HepG2 (cell line): ENCODE data around the gene GALP. TPM values are rescaled to one million over a fixed set of nuclear protein-coding genes. Genes with fewer than 3 reads are reported as not detected.

Source experiments
- ATAC-seq: fragments of 200-7000 bp; cut with Tn5 transposase; 3 replicates; pipeline ENCODE4 v1.9.1; 2020; ENCODE audit warnings: mild to moderate bottlenecking, moderate library complexity
- BruUV-seq: library from RNA; stranded (reverse); fragments of 400-500 nt; replicated peaks from 2 replicates; lab custom pipeline; 2021; lab: Mats Ljungman, UMichigan
- CTCF ChIA-PET: fragments of 300-600 bp; formaldehyde crosslinking; extraction: SDS; loops from one replicate; lab custom pipeline; 2021; ENCODE audit warnings: low total read pairs, inconsistent platforms, low intra/inter-chr PET ratio; lab: Yijun Ruan, JAX
- POLR2A ChIA-PET: fragments of 350-600 bp; sonication (Branson Sonifier 250); formaldehyde crosslinking; loops from one replicate; lab custom pipeline; 2020; ENCODE audit warnings: antibody characterized with exemption, inconsistent platforms; lab: Yijun Ruan, JAX
- DNase-seq: peaks from one replicate; pipeline ENCODE4 v3.0.0-alpha.2; 2015; ENCODE audit warnings: low spot score
- FAIRE-seq: peaks from 3 replicates; lab custom pipeline; 2011; peaks lifted over from hg19 to GRCh38; lab: Jason Lieb, UNC
- H2AFZ ChIP-seq: one replicate; pipeline ENCODE4 v1.6.1; 2011; ENCODE audit warnings: low read length, inconsistent platforms
- H3K27ac ChIP-seq: fragments of 300-600 bp; 3 replicates; pipeline ENCODE4 v1.8.0; 2011; ENCODE audit warnings: mixed run types, mild to moderate bottlenecking, mixed read lengths, low read length, inconsistent platforms; ENCODE audit not compliant: insufficient read depth; ENCODE audit errors: extremely low read length
- H3K27me3 ChIP-seq, 2 experiments: fragments of 200-600 bp in 1 of 2; 2 replicates in 1 of 2; 3 replicates in 1 of 2; pipeline versions ENCODE4 v1.6.0 to v1.8.0; 2011; ENCODE audit warnings: low read length in 2 of 2, mild to moderate bottlenecking in 2 of 2, moderate library complexity in 2 of 2, inconsistent platforms in 1 of 2; ENCODE audit not compliant: insufficient read depth in 2 of 2, control insufficient read depth in 1 of 2
- H3K36me3 ChIP-seq, 2 experiments: fragments of 200-600 bp in 1 of 2; replicated peaks in 1 of 2; 2 replicates in 1 of 2; 3 replicates in 1 of 2; pipeline versions ENCODE4 v1.5.1 to v1.8.0; 2011; ENCODE audit warnings: low read length in 2 of 2, inconsistent platforms in 1 of 2; ENCODE audit not compliant: insufficient read depth in 2 of 2, control insufficient read depth in 1 of 2
- H3K4me1 ChIP-seq: 2 replicates; pipeline ENCODE4 v1.5.1; 2012; ENCODE audit warnings: low read length, inconsistent platforms; ENCODE audit not compliant: insufficient read depth
- H3K4me2 ChIP-seq: 2 replicates; pipeline ENCODE4 v1.6.0; 2011; ENCODE audit warnings: low read depth, low read length, inconsistent platforms
- H3K4me3 ChIP-seq, 3 experiments: fragments of 200-600 bp in 1 of 3; sonication (generic), shearing (Covaris generic) in 1 of 3; replicated peaks in 1 of 3; 2 replicates each; pipeline ENCODE4 v1.5.1; 2011 to 2016; ENCODE audit warnings: low read length in 3 of 3, inconsistent platforms in 2 of 3, low read depth in 2 of 3, mild to moderate bottlenecking in 2 of 3, control low read depth in 1 of 3, mixed read lengths in 1 of 3; ENCODE audit not compliant: insufficient read depth in 1 of 3
- H3K79me2 ChIP-seq: one replicate; pipeline ENCODE4 v1.6.1; 2011; ENCODE audit warnings: low read length, inconsistent platforms; ENCODE audit not compliant: insufficient read depth
- H3K9ac ChIP-seq: 2 replicates; pipeline ENCODE4 v1.6.0; 2011; ENCODE audit warnings: mild to moderate bottlenecking, low read depth, low read length, inconsistent platforms; ENCODE audit not compliant: insufficient read depth
- H3K9me3 ChIP-seq: 2 replicates; pipeline ENCODE4 v1.5.1; 2012; ENCODE audit warnings: mild to moderate bottlenecking, low read length
- H4K20me1 ChIP-seq: 2 replicates; pipeline ENCODE4 v1.6.0; 2011; ENCODE audit warnings: inconsistent platforms, mild to moderate bottlenecking, low read length, moderate library complexity; ENCODE audit not compliant: insufficient read depth
- ELF3 ChIP-seq: IDR thresholded peaks from 2 replicates; pipeline ENCODE4 v1.6.1; 2016; ENCODE audit warnings: missing genetic modification reagents, missing compliant biosample characterization
- FOSL1 ChIP-seq: sonication (generic); formaldehyde crosslinking; IDR thresholded peaks from 2 replicates; pipeline ENCODE4 v1.9.0; 2021; ENCODE audit warnings: missing genetic modification reagents, borderline replicate concordance
- FOXP1 ChIP-seq, 2 experiments: fragments of 450-650 bp in 1 of 2; IDR thresholded peaks; 2 replicates each; pipeline ENCODE4 v1.6.1; 2017 to 2018; ENCODE audit warnings: antibody characterized with exemption in 1 of 2
- GABPA ChIP-seq, 2 experiments: IDR thresholded peaks; 2 replicates each; pipeline ENCODE4 v1.6.1; 2011 to 2016; ENCODE audit warnings: low read depth in 2 of 2, low read length in 1 of 2, missing biosample characterization in 1 of 2, missing genetic modification characterization in 1 of 2
- MTA3 ChIP-seq: sonication (generic); formaldehyde crosslinking; IDR thresholded peaks from 2 replicates; pipeline ENCODE4 v1.4.0; 2020; ENCODE audit warnings: missing genetic modification reagents
- NFATC3 ChIP-seq: sonication (generic); formaldehyde crosslinking; IDR thresholded peaks from 2 replicates; pipeline ENCODE4 v1.5.1; 2020; ENCODE audit warnings: mild to moderate bottlenecking, missing genetic modification reagents
- NR2F2 ChIP-seq: IDR thresholded peaks from 2 replicates; pipeline ENCODE4 v1.6.1; 2012; ENCODE audit warnings: low read depth, inconsistent platforms, borderline replicate concordance
- RARA ChIP-seq: IDR thresholded peaks from 2 replicates; pipeline ENCODE4 v1.6.1; 2016; ENCODE audit warnings: missing genetic modification reagents, missing compliant biosample characterization
- THRA ChIP-seq: sonication (generic); formaldehyde crosslinking; IDR thresholded peaks from 2 replicates; pipeline ENCODE4 v1.4.0; 2020; ENCODE audit warnings: missing genetic modification reagents, borderline replicate concordance
- ZNF124 ChIP-seq: sonication (generic); formaldehyde crosslinking; IDR thresholded peaks from 2 replicates; pipeline ENCODE4 v1.4.0; 2020; ENCODE audit warnings: missing genetic modification reagents
- ZNF224 ChIP-seq: sonication (generic); formaldehyde crosslinking; IDR thresholded peaks from 2 replicates; pipeline ENCODE4 v1.5.0; 2020; ENCODE audit warnings: mild to moderate bottlenecking, missing genetic modification reagents
- ZNF383 ChIP-seq: sonication (generic); formaldehyde crosslinking; IDR thresholded peaks from 2 replicates; pipeline ENCODE4 v1.4.0; 2020; ENCODE audit warnings: missing genetic modification reagents, mild to moderate bottlenecking, borderline replicate concordance
- ZNF709 ChIP-seq: sonication (generic); formaldehyde crosslinking; IDR thresholded peaks from 2 replicates; pipeline ENCODE4 v1.5.0; 2020; ENCODE audit warnings: mild to moderate bottlenecking, missing genetic modification reagents
- WGBS: methylation state at CpG from one replicate; pipeline ENCODE4 v1.1.6; 2017; ENCODE audit warnings: low lambda C conversion rate; 5-methylcytosine and 5-hydroxymethylcytosine counted together
- in situ Hi-C: cut with HindIII; loops from 2 replicates; pipeline ENCODE4 v1.10.0; 2017; ENCODE audit warnings: low pct_unique_long_range_greater_than_20kb; ENCODE audit not compliant: extremely low pct_ligation_motif_present
- intact Hi-C: fragments of 100-400 bp; cut with micrococcal nuclease; formaldehyde crosslinking; loops from one replicate; pipeline ENCODE4 v1.10.0; 2022; ENCODE audit not compliant: unreplicated experiment
- polyA plus RNA-seq, 8 experiments: library from polyadenylated mRNA; depleted of rRNA in 3 of 8; stranded (reverse) in 7 of 8; unstranded in 1 of 8; fragments of >200 nt; fragmentation: Illumina TruSeq in 4 of 8; extraction: Trizol in 4 of 8; gene quantifications; 2 replicates each; pipeline versions ENCODE4 v1.2.1 to v1.2.3, GENCODE V29; 2011 to 2016; ENCODE audit warnings: low read depth in 4 of 8, missing spikeins in 1 of 8, mixed read lengths in 1 of 8; ENCODE audit not compliant: insufficient read depth in 1 of 8
- total RNA-seq, 5 experiments: library from RNA; depleted of rRNA; stranded (reverse); fragments of >200 nt; fragmentation: Illumina TruSeq; extraction: Trizol; gene quantifications; 2 replicates each; pipeline ENCODE4 v1.2.3, GENCODE V29; 2016; ENCODE audit warnings: low read depth in 1 of 5

The GALP gene
- total and polyA plus RNA-seq, 2 of the 13 experiments (the other 11 are each of a cell fraction or from before 2014, with no cell fraction given), result not detected

DNA sequence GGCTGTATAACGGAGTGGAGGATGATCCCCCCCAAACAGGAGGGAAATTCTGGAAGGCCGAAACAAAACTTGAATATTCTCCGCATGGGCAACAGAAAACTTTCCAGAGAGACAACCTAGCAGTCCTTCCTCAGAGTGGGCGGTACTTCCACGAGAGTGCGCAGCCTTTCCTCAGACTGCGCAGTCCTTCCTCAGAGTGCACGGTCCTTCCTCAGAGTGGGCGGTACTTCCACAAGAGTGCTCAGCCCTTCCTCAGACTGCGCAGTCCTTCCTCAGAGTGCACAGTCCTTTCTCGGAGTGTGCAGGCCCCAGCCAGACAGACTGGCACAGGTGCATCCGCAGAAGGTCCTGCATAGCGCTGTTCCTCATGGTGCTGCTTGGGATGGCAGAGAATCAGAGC is 12.7 kb upstream of the GALP start:
- no peak for DNase-seq
- H3K27me3 ChIP-seq, result no peaks in the 10 kb centered on the region
- 90% methylated on average over 9 of the region's 13 CpGs for WGBS
- no peak overlapping the region for H3K27ac ChIP-seq
- no peaks in the 10 kb centered on the region for H3K79me2 ChIP-seq
- TF ChIP-seq GABPA (IDR thresholded peaks at IDR 0.05; ENCODE audit: low read depth, low read length), result 0 out of 2 replicates have a peak, but pooled peaks have one; percentile 9
- TF ChIP-seq GABPA (CRISPR knock-in tag; IDR thresholded peaks at IDR 0.05; ENCODE audit: low read depth), result no peak
- TF ChIP-seq FOXP1 (IDR thresholded peaks at IDR 0.05), result no peak
- no peak for TF ChIP-seq FOXP1 (CRISPR knock-in tag; IDR thresholded peaks at IDR 0.05)
- TF ChIP-seq, all 625 proteins: peak for 1
- in situ Hi-C loops (loop anchor here (5.0 kb wide), 1 partner anchor 66 kb away; no protein-coding TSS in a partner anchor), intact Hi-C loops (no loop called here)
- TSS peak; percentile 28 for BruUV-seq
- ChIA-PET POLR2A (no interaction called here), CTCF (no interaction called here)
- peaks cover 7% of the 10 kb centered on the region for H3K4me1 ChIP-seq
- no peak overlapping the region for H3K4me3 ChIP-seq
- peaks cover 5 to 13% of the 10 kb centered on the region in 2 experiments; a peak in 4 of 5 replicates for H3K36me3 ChIP-seq
- no peak overlapping the region for H3K9ac ChIP-seq
- H2AFZ ChIP-seq, result no peak overlapping the region
- ATAC-seq, result no peak; the same call in 2 of the 3 replicates
- H3K4me2 ChIP-seq, result no peak overlapping the region
- no peak for FAIRE-seq
- H4K20me1 ChIP-seq, result no peaks in the 10 kb centered on the region
- H3K9me3 ChIP-seq, result no peaks in the 10 kb centered on the region

GRCh38 chr19:56167064-56167578 is 8.7 kb upstream of the GALP start:
- Histone ChIP-seq H3K36me3 (no peaks in the 10 kb centered on the region), H4K20me1 (no peaks in the 10 kb centered on the region), H3K27ac (no peak overlapping the region), H3K9ac (no peak overlapping the region), H3K4me1 (peaks cover 32% of the 10 kb centered on the region), H3K4me3 (no peak overlapping the region), H3K4me2 (no peak overlapping the region), H3K79me2 (no peaks in the 10 kb centered on the region), H2AFZ (no peak overlapping the region), H3K27me3 (no peaks in the 10 kb centered on the region), H3K9me3 (no peaks in the 10 kb centered on the region)
- FAIRE-seq (peak; percentile 36), ATAC-seq (no peak), DNase-seq (no peak)
- ChIA-PET POLR2A (interaction anchor here (2.7 kb wide), 1 partner anchor 25 kb away, joined by 7 read pairs; no protein-coding TSS in a partner anchor), CTCF (no interaction called here)
- intact Hi-C loops, result no loop called here
- BruUV-seq, result no TSS peak
- 53% methylated on average over 7 of the region's 7 CpGs for WGBS
- in situ Hi-C loops, result no loop called here
- no peak for TF ChIP-seq MTA3
- no peak for TF ChIP-seq NFATC3 (CRISPR knock-in tag)
- no peak for TF ChIP-seq NR2F2
- no peak for TF ChIP-seq THRA (CRISPR knock-in tag)
- no peak for TF ChIP-seq ZNF224 (CRISPR knock-in tag)
- no peak for TF ChIP-seq ZNF124 (CRISPR knock-in tag)
- 0 out of 2 replicates have a peak, but pooled peaks have one; percentile 13 for TF ChIP-seq RARA (CRISPR knock-in tag)
- 0 out of 2 replicates have a peak, but pooled peaks have one; percentile 18 for TF ChIP-seq ZNF709 (CRISPR knock-in tag)
- TF ChIP-seq FOSL1 (CRISPR knock-in tag), result no peak
- TF ChIP-seq ELF3, result 0 out of 2 replicates have a peak, but pooled peaks have one; percentile 18
- no peak for TF ChIP-seq ZNF383 (CRISPR knock-in tag)
